HepG2 (cell line): ENCODE results near the gene SMARCE1. TPM values are rescaled to one million over a fixed set of nuclear protein-coding genes. Genes with fewer than 3 reads are reported as not detected.

Experiments used
- HES4 ChIP-seq: sonication (generic); formaldehyde crosslinking; IDR thresholded peaks from 2 replicates; pipeline ENCODE4 v1.9.0; 2021; ENCODE audit warnings: mild to moderate bottlenecking, missing genetic modification reagents, borderline replicate concordance
- MBNL3 ChIP-seq: fragments of 250-450 bp; sonication (Bioruptor Pico); conservative IDR thresholded peaks from 2 replicates; pipeline ENCODE4 v1.8.0; 2022; ENCODE audit warnings: mild to moderate bottlenecking, inconsistent platforms
- MED1 ChIP-seq: sonication (generic); formaldehyde crosslinking; IDR thresholded peaks from 2 replicates; pipeline ENCODE4 v1.4.0; 2020; ENCODE audit warnings: missing genetic modification reagents
- PHB2 ChIP-seq: fragments of 450-650 bp; IDR thresholded peaks from 2 replicates; pipeline ENCODE4 v1.6.1; 2018; ENCODE audit not compliant: partially characterized antibody
- PPARG ChIP-seq: conservative IDR thresholded peaks from 2 replicates; pipeline ENCODE4 v1.6.1; 2016; ENCODE audit warnings: missing biosample characterization, missing genetic modification reagents
- PTBP1 ChIP-seq: fragments of 200-400 bp; formaldehyde crosslinking; IDR thresholded peaks from 2 replicates; pipeline ENCODE4 v1.6.1; 2018; ENCODE audit warnings: low read length, low read depth; ENCODE audit not compliant: poor library complexity, severe bottlenecking
- TARDBP ChIP-seq: sonication (generic); formaldehyde crosslinking; IDR thresholded peaks from 2 replicates; pipeline ENCODE4 v1.8.0; 2022; ENCODE audit warnings: mild to moderate bottlenecking, missing genetic modification reagents
- XRCC5 ChIP-seq: fragments of 200-400 bp; formaldehyde crosslinking; optimal IDR thresholded peaks from 2 replicates; pipeline ENCODE3; 2017; ENCODE audit warnings: mild to moderate bottlenecking, low read length
- ZKSCAN8 ChIP-seq: IDR thresholded peaks from 2 replicates; pipeline ENCODE4 v1.6.1; 2016; ENCODE audit warnings: borderline replicate concordance, missing genetic modification reagents, missing compliant biosample characterization
- ZNF205 ChIP-seq: IDR thresholded peaks from 2 replicates; pipeline ENCODE4 v1.6.1; 2018; ENCODE audit warnings: missing biosample characterization, missing genetic modification reagents
- ZNF337 ChIP-seq: sonication (generic); formaldehyde crosslinking; IDR thresholded peaks from 2 replicates; pipeline ENCODE4 v1.5.1; 2020; ENCODE audit warnings: missing genetic modification reagents, low read depth, mild to moderate bottlenecking, borderline replicate concordance
- ZNF674 ChIP-seq: sonication (generic); formaldehyde crosslinking; IDR thresholded peaks from 2 replicates; pipeline ENCODE4 v1.5.0; 2020; ENCODE audit warnings: low read depth, mild to moderate bottlenecking, missing genetic modification reagents
- ZNF709 ChIP-seq: sonication (generic); formaldehyde crosslinking; IDR thresholded peaks from 2 replicates; pipeline ENCODE4 v1.5.0; 2020; ENCODE audit warnings: mild to moderate bottlenecking, missing genetic modification reagents
- polyA plus RNA-seq, 8 experiments: library from polyadenylated mRNA; depleted of rRNA in 3 of 8; stranded (reverse) in 7 of 8; unstranded in 1 of 8; fragments of >200 nt; fragmentation: Illumina TruSeq in 4 of 8; extraction: Trizol in 4 of 8; gene quantifications; 2 replicates each; pipeline versions ENCODE4 v1.2.1 to v1.2.3, GENCODE V29; 2011 to 2016; ENCODE audit warnings: low read depth in 4 of 8, missing spikeins in 1 of 8, mixed read lengths in 1 of 8; ENCODE audit not compliant: insufficient read depth in 1 of 8
- total RNA-seq, 5 experiments: library from RNA; depleted of rRNA; stranded (reverse); fragments of >200 nt; fragmentation: Illumina TruSeq; extraction: Trizol; gene quantifications; 2 replicates each; pipeline ENCODE4 v1.2.3, GENCODE V29; 2016; ENCODE audit warnings: low read depth in 1 of 5
- TF ChIP-seq, protein P1 (sequence below), 2 experiments: IDR thresholded peaks; 2 replicates each; pipeline ENCODE4 v1.6.1; 2011 to 2012; ENCODE audit warnings: low read length in 2 of 2, borderline replicate concordance in 1 of 2, low read depth in 1 of 2, mild to moderate bottlenecking in 1 of 2, moderate library complexity in 1 of 2
- TF ChIP-seq, protein P2 (sequence below): sonication (generic); formaldehyde crosslinking; IDR thresholded peaks from 2 replicates; pipeline ENCODE4 v1.4.0; 2020; ENCODE audit warnings: missing genetic modification reagents
- TF ChIP-seq, protein P3 (sequence below): sonication (generic); formaldehyde crosslinking; IDR thresholded peaks from 2 replicates; pipeline ENCODE4 v1.8.0; 2022; ENCODE audit warnings: mild to moderate bottlenecking, missing genetic modification reagents
- TF ChIP-seq, protein P4 (sequence below): sonication (generic); formaldehyde crosslinking; IDR thresholded peaks from 2 replicates; pipeline ENCODE4 v1.8.1; 2023; ENCODE audit warnings: mild to moderate bottlenecking, inconsistent platforms, moderate library complexity, missing genetic modification reagents, borderline replicate concordance
- TF ChIP-seq, protein P5 (sequence below): sonication (generic); formaldehyde crosslinking; IDR thresholded peaks from 2 replicates; pipeline ENCODE4 v1.8.1; 2022; ENCODE audit warnings: low read depth, mild to moderate bottlenecking, missing genetic modification reagents

The SMARCE1 gene
- total and polyA plus RNA-seq, 2 of the 13 experiments (the other 11 are each of a cell fraction or from before 2014, with no cell fraction given) = 43.5 to 127 TPM

DNA sequence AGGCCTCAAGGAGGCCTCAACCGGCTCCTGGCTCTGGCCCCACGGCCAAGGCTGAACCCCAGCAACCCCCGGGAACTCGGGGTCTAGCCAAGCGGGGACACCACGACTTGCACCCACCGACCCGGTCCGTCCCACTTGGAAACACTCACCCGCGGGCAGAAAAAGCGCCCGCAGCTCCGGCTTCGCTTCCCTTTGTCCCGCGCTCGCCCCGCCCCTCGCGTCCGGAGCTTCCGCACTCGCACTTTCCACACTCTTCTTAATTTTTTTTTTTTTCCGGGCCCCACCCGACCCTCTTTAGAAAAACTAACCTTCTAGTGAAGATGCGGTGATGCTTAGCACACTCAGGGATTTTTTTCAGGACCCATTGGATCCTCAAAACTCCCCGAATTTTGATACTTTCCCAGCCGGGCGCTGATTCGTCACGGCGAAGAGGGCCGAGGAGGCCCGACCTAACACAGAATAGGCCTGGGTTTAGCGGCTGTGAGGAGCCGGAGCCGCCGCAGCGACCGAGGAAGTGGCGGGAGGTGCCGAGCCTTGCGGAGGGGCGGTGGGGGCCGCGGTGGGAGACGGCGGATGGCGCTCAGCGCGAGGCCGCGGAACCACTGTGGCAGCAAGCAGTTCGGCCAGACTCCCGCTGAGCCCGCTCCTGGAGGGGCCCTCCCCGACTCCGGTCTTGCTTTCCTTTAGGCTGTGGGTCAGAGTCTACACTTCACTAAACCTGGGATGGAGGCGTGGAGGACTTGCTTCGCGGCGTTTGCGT, at the start of gene SMARCE1 (continued):
- TF ChIP-seq, protein P1, sequence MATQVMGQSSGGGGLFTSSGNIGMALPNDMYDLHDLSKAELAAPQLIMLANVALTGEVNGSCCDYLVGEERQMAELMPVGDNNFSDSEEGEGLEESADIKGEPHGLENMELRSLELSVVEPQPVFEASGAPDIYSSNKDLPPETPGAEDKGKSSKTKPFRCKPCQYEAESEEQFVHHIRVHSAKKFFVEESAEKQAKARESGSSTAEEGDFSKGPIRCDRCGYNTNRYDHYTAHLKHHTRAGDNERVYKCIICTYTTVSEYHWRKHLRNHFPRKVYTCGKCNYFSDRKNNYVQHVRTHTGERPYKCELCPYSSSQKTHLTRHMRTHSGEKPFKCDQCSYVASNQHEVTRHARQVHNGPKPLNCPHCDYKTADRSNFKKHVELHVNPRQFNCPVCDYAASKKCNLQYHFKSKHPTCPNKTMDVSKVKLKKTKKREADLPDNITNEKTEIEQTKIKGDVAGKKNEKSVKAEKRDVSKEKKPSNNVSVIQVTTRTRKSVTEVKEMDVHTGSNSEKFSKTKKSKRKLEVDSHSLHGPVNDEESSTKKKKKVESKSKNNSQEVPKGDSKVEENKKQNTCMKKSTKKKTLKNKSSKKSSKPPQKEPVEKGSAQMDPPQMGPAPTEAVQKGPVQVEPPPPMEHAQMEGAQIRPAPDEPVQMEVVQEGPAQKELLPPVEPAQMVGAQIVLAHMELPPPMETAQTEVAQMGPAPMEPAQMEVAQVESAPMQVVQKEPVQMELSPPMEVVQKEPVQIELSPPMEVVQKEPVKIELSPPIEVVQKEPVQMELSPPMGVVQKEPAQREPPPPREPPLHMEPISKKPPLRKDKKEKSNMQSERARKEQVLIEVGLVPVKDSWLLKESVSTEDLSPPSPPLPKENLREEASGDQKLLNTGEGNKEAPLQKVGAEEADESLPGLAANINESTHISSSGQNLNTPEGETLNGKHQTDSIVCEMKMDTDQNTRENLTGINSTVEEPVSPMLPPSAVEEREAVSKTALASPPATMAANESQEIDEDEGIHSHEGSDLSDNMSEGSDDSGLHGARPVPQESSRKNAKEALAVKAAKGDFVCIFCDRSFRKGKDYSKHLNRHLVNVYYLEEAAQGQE (IDR thresholded peaks at IDR 0.05; ENCODE audit: borderline replicate concordance in 1 of 2, low read depth in 1 of 2, low read length in 2 of 2) = no peak; a peak in 1 of 4 replicates
- no peak; the same call in 1 of the 2 replicates for TF ChIP-seq ZKSCAN8 (CRISPR knock-in tag)
- TF ChIP-seq, protein P2, sequence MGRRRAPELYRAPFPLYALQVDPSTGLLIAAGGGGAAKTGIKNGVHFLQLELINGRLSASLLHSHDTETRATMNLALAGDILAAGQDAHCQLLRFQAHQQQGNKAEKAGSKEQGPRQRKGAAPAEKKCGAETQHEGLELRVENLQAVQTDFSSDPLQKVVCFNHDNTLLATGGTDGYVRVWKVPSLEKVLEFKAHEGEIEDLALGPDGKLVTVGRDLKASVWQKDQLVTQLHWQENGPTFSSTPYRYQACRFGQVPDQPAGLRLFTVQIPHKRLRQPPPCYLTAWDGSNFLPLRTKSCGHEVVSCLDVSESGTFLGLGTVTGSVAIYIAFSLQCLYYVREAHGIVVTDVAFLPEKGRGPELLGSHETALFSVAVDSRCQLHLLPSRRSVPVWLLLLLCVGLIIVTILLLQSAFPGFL (CRISPR knock-in tag) = no peak
- TF ChIP-seq PPARG (CRISPR knock-in tag) = no peak; the same call in 1 of the 2 replicates
- TF ChIP-seq PTBP1 = peak; percentile 60
- TF ChIP-seq ZNF337 (CRISPR knock-in tag) = peak; percentile 79; the same call in 1 of the 2 replicates
- TF ChIP-seq, protein P3, sequence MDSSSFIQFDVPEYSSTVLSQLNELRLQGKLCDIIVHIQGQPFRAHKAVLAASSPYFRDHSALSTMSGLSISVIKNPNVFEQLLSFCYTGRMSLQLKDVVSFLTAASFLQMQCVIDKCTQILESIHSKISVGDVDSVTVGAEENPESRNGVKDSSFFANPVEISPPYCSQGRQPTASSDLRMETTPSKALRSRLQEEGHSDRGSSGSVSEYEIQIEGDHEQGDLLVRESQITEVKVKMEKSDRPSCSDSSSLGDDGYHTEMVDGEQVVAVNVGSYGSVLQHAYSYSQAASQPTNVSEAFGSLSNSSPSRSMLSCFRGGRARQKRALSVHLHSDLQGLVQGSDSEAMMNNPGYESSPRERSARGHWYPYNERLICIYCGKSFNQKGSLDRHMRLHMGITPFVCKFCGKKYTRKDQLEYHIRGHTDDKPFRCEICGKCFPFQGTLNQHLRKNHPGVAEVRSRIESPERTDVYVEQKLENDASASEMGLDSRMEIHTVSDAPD (CRISPR knock-in tag) = no peak
- peak; percentile 42; the same call in 1 of the 2 replicates for TF ChIP-seq HES4 (CRISPR knock-in tag)
- TF ChIP-seq, protein P4, sequence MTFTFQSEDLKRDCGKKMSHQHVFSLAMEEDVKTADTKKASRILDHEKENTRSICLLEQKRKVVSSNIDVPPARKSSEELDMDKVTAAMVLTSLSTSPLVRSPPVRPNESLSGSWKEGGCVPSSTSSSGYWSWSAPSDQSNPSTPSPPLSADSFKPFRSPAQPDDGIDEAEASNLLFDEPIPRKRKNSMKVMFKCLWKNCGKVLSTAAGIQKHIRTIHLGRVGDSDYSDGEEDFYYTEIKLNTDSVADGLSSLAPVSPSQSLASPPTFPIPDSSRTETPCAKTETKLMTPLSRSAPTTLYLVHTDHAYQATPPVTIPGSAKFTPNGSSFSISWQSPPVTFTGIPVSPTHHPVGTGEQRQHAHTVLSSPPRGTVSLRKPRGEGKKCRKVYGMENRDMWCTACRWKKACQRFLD (CRISPR knock-in tag) = peak; percentile 77; the same call in 1 of the 2 replicates
- TF ChIP-seq ZNF205 (CRISPR knock-in tag) = 0 out of 2 replicates have a peak, but pooled peaks have one; percentile 23
- TF ChIP-seq, protein P5, sequence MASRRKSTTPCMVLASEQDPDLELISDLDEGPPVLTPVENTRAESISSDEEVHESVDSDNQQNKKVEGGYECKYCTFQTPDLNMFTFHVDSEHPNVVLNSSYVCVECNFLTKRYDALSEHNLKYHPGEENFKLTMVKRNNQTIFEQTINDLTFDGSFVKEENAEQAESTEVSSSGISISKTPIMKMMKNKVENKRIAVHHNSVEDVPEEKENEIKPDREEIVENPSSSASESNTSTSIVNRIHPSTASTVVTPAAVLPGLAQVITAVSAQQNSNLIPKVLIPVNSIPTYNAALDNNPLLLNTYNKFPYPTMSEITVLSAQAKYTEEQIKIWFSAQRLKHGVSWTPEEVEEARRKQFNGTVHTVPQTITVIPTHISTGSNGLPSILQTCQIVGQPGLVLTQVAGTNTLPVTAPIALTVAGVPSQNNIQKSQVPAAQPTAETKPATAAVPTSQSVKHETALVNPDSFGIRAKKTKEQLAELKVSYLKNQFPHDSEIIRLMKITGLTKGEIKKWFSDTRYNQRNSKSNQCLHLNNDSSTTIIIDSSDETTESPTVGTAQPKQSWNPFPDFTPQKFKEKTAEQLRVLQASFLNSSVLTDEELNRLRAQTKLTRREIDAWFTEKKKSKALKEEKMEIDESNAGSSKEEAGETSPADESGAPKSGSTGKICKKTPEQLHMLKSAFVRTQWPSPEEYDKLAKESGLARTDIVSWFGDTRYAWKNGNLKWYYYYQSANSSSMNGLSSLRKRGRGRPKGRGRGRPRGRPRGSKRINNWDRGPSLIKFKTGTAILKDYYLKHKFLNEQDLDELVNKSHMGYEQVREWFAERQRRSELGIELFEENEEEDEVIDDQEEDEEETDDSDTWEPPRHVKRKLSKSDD (CRISPR knock-in tag) = peak; percentile 56; the same call in 1 of the 2 replicates
- TF ChIP-seq PHB2 = no peak
- TF ChIP-seq ZNF709 (CRISPR knock-in tag) = 0 out of 2 replicates have a peak, but pooled peaks have one; percentile 51
- peak; percentile 25; the same call in 1 of the 2 replicates for TF ChIP-seq MED1 (CRISPR knock-in tag)
- TF ChIP-seq XRCC5 = peak; percentile 18
- peak; percentile 46; the same call in 1 of the 2 replicates for TF ChIP-seq TARDBP (CRISPR knock-in tag)
- no peak for TF ChIP-seq MBNL3 (CRISPR knock-in tag)
- TF ChIP-seq ZNF674 (CRISPR knock-in tag) = 0 out of 2 replicates have a peak, but pooled peaks have one; percentile 28
